Adrenal gland (tissue), 12 donors: ENCODE measurements around the gene DTX1. TPM values are rescaled to one million over a fixed set of nuclear protein-coding genes. Genes with fewer than 3 reads are reported as not detected.

Experiments used
- DNase-seq, 7 donors: peaks; one replicate each; pipeline ENCODE4 v3.0.0-alpha.2; 2019 to 2020
- H3K27ac ChIP-seq, 5 donors: fragments of 200-600 bp; sonication (generic) in 4 of 5; 1 replicate in 3 of 5; 2 replicates in 2 of 5; pipeline versions ENCODE4 v1.5.1 to v1.8.0; 2016 to 2020; ENCODE audit warnings: mild to moderate bottlenecking in 1 of 5
- H3K27me3 ChIP-seq: fragments of 200-600 bp; 2 replicates; pipeline ENCODE4 v1.8.0; 2021
- H3K36me3 ChIP-seq, 2 donors: fragments of 200-600 bp; replicated peaks in 1 of 2; 1 replicate in 1 of 2; 2 replicates in 1 of 2; pipeline versions ENCODE4 v1.5.1 to v1.8.0; 2018 to 2022
- H3K4me1 ChIP-seq, 2 donors: fragments of 200-600 bp; replicated peaks in 1 of 2; 1 replicate in 1 of 2; 2 replicates in 1 of 2; pipeline versions ENCODE4 v1.5.1 to v1.8.0; 2018 to 2021
- H3K4me3 ChIP-seq, 4 donors: fragments of 200-600 bp; sonication (generic) in 3 of 4; one replicate each; pipeline ENCODE4 v1.5.1; 2016 to 2018
- H3K9me3 ChIP-seq, 3 donors: fragments of 200-600 bp; sonication (generic) in 1 of 3; replicated peaks in 1 of 3; 1 replicate in 2 of 3; 2 replicates in 1 of 3; pipeline versions ENCODE4 v1.5.1 to v1.8.0; 2016 to 2021
- CTCF ChIP-seq, 6 experiments: fragments of 450-650 bp in 4 of 6; fragments of 200-600 bp in 2 of 6; sonication (generic) in 1 of 6; IDR thresholded peaks; 1 replicate in 5 of 6; 2 replicates in 1 of 6; pipeline versions ENCODE4 v1.5.1 to v1.8.0; 2016 to 2021; ENCODE audit warnings: antibody characterized with exemption in 6 of 6, mild to moderate bottlenecking in 2 of 6, moderate library complexity in 1 of 6
- POLR2A ChIP-seq, 2 donors: fragments of 450-650 bp; IDR thresholded peaks; one replicate each; pipeline ENCODE4 v1.6.1; 2017; ENCODE audit warnings: antibody characterized with exemption in 2 of 2, mild to moderate bottlenecking in 2 of 2, moderate library complexity in 1 of 2
- WGBS, 4 donors: extraction: QIAGEN DNeasy Blood & Tissue Kit in 2 of 4; methylation state at CpG; one replicate each; pipeline versions ENCODE4 v1.1.5 to v1.1.7; 2013 to 2017; 5-methylcytosine and 5-hydroxymethylcytosine counted together
- intact Hi-C, 2 donors: fragments of 100-400 bp; cut with DNase I; formaldehyde crosslinking; loops; one replicate each; pipeline versions ENCODE4 v1.14.1 to v1.15.0; 2022 to 2023
- polyA plus RNA-seq, 3 donors: library from polyadenylated mRNA; stranded (reverse); fragments of 200-250 nt in 2 of 3; fragments of 350-450 nt in 1 of 3; fragmentation: Illumina TruSeq in 1 of 3; extraction: RNeasy Lipid Tissue Mini Kit (QIAGEN cat#74804) in 1 of 3; gene quantifications; one replicate each; pipeline ENCODE4 v1.2.3, GENCODE V29; 2013 to 2014
- total RNA-seq, 9 donors: library from RNA; depleted of rRNA in 4 of 9; stranded (reverse); fragments of >200 nt in 4 of 9; fragments of 120-200 nt in 1 of 9; fragmentation: NEBNext Ultra II Directional in 1 of 9; extraction: Animal tissue kit (Norgen Biotek cat#: 25700) in 1 of 9; gene quantifications; one replicate each; pipeline versions ENCODE4 v1.1.0 to v1.2.4, GENCODE V29; 2013 to 2023
- donor health status: healthy with polysubstance abuse.
- donor health status: Bipolar disorder and iron deficiency.
- donor health status: DM: yes; HTN: yes; CAD: no.
- donor health status: DM: no; HTN: no; CAD: no.
- donor health status: DM: no; HTN: no; CAD: no.
- donor health status: DM: yes; HTN: yes; CAD: no.

The DTX1 gene
- total and polyA plus RNA-seq, 12 donors, result 1.3 to 20.0 (median 6.9) TPM

- Histone ChIP-seq H3K36me3 (no peaks in the 10 kb centered on the region), H3K4me3 (no peak overlapping the region), H3K27ac (no peak overlapping the region), H3K4me1 (no peaks in the 10 kb centered on the region), H3K9me3 (no peaks in the 10 kb centered on the region), H3K27me3 (no peaks in the 10 kb centered on the region)
- DNase-seq, result no peak
- intact Hi-C loops, result no loop called here
- no peak for TF ChIP-seq CTCF (IDR thresholded peaks at IDR 0.05)
- 31 to 51% (median 38%) methylated on average over 8 to 17 of the region's 17 CpGs for WGBS, 4 donors
Observed at GRCh38 chr12:113086249-113087164, 30.0 kb downstream of the DTX1 start.

- Histone ChIP-seq H3K36me3 (no peaks in the 10 kb centered on the region), H3K27me3 (no peaks in the 10 kb centered on the region), H3K9me3 (no peaks in the 10 kb centered on the region), H3K4me3 (no peak overlapping the region), H3K4me1 (no peaks in the 10 kb centered on the region), H3K27ac (no peak overlapping the region)
- TF ChIP-seq POLR2A (IDR thresholded peaks at IDR 0.05) (no peak), CTCF (IDR thresholded peaks at IDR 0.05) (no peak)
- DNase-seq, result no peak
- WGBS, 4 donors, result 53 to 70% (median 62%) methylated on average over 3 to 5 of the region's 5 CpGs
- intact Hi-C loops, result no loop called here
Observed at GRCh38 chr12:113087193-113087592, 30.7 kb downstream of the DTX1 start.

DNA sequence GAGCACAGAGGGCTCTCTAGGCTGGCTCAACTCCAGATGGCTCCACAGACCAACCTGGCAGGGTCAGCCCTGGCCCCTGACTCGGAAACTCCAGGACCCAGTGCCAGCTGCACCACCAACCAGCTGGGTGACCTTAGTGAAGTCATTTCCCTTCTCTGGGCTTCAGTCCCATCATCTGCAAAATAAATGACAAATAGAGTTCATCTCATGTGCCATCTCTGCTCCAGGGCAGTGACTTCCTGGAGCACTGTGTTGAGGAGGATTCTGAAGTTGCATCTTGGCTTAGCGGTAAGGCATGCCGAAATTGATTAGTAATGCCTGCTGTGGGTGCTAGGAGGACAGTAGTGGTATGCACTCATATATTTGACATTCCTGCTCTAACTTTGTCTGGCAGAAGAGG, 31.5 kb downstream of the DTX1 start:
- 86 to 96% (median 94%) methylated on average over 3 of the region's 3 CpGs for WGBS, 4 donors
- intact Hi-C loops, result no loop called here
- Histone ChIP-seq H3K27me3 (no peaks in the 10 kb centered on the region), H3K4me1 (peaks cover 0 to 3% of the 10 kb centered on the region in 2 donors), H3K27ac (no peak overlapping the region), H3K4me3 (no peak overlapping the region), H3K36me3 (no peaks in the 10 kb centered on the region), H3K9me3 (no peaks in the 10 kb centered on the region)
- no peak for TF ChIP-seq POLR2A (IDR thresholded peaks at IDR 0.05)
- TF ChIP-seq CTCF (IDR thresholded peaks at IDR 0.05), result no peak
- no peak for DNase-seq

- Histone ChIP-seq H3K9me3 (no peaks in the 10 kb centered on the region), H3K27me3 (no peaks in the 10 kb centered on the region), H3K4me1 (peaks cover 0 to 4% of the 10 kb centered on the region in 2 donors), H3K27ac (no peak overlapping the region), H3K4me3 (no peak overlapping the region), H3K36me3 (no peaks in the 10 kb centered on the region)
- intact Hi-C loops, result no loop called here
- WGBS, 4 donors, result 76 to 85% (median 81%) methylated on average over 9 to 13 of the region's 13 CpGs
- TF ChIP-seq CTCF (IDR thresholded peaks at IDR 0.05) (no peak), POLR2A (IDR thresholded peaks at IDR 0.05) (no peak)
- DNase-seq, result no peak
Observed at GRCh38 chr12:113088971-113089756, 32.6 kb downstream of the DTX1 start.
